DOHH2 (cell line): ENCODE measurements around the gene GSK3B.

Source experiments
- H3F3A ChIP-seq: fragments of 200-600 bp; sonication (generic), shearing (Covaris generic); 2 replicates; pipeline ENCODE4 v1.6.0; 2016; ENCODE audit warnings: antibody characterized with exemption, mild to moderate bottlenecking; ENCODE audit not compliant: control insufficient read depth, insufficient read depth
- H3K27ac ChIP-seq: fragments of 200-600 bp; sonication (generic); 2 replicates; pipeline ENCODE4 v1.5.1; 2014; ENCODE audit warnings: low read depth, mild to moderate bottlenecking, low read length, moderate library complexity
- H3K27me3 ChIP-seq: fragments of 200-600 bp; sonication (generic); 2 replicates; pipeline ENCODE4 v1.6.1; 2014; ENCODE audit warnings: mild to moderate bottlenecking, low read length, mixed read lengths; ENCODE audit not compliant: control insufficient read depth
- H3K36me3 ChIP-seq: fragments of 200-600 bp; sonication (generic); 2 replicates; pipeline ENCODE4 v1.6.1; 2014; ENCODE audit warnings: mild to moderate bottlenecking, low read length, moderate library complexity, mixed read lengths; ENCODE audit not compliant: control insufficient read depth
- H3K4me1 ChIP-seq: fragments of 200-600 bp; sonication (generic); 2 replicates; pipeline ENCODE4 v1.6.1; 2014; ENCODE audit warnings: mild to moderate bottlenecking, low read length, mixed read lengths; ENCODE audit not compliant: control insufficient read depth
- H3K4me2 ChIP-seq: fragments of 200-600 bp; sonication (generic); 2 replicates; pipeline ENCODE4 v1.6.0; 2014; ENCODE audit warnings: mild to moderate bottlenecking, low read length, moderate library complexity
- H3K4me3 ChIP-seq: fragments of 200-600 bp; sonication (generic); 2 replicates; pipeline ENCODE4 v1.5.1; 2014; ENCODE audit warnings: mild to moderate bottlenecking, low read length, mixed read lengths
- H3K79me2 ChIP-seq: fragments of 200-600 bp; sonication (generic); 2 replicates; pipeline ENCODE4 v1.6.1; 2014; ENCODE audit warnings: mild to moderate bottlenecking, low read length, mixed read lengths; ENCODE audit not compliant: control insufficient read depth
- H3K9me2 ChIP-seq: fragments of 200-600 bp; sonication (generic); replicated peaks from 2 replicates; pipeline ENCODE4 v1.6.1; 2014; ENCODE audit warnings: mild to moderate bottlenecking, low read length, mixed read lengths; ENCODE audit not compliant: control insufficient read depth
- H3K9me3 ChIP-seq: fragments of 200-600 bp; sonication (generic); 2 replicates; pipeline ENCODE4 v1.6.1; 2014; ENCODE audit warnings: antibody characterized with exemption, low read length, mixed read lengths; ENCODE audit not compliant: control insufficient read depth, insufficient read depth
- H4K20me1 ChIP-seq: fragments of 200-600 bp; sonication (generic); 2 replicates; pipeline ENCODE4 v1.6.0; 2014; ENCODE audit warnings: low read depth, mild to moderate bottlenecking, antibody characterized with exemption, low read length, moderate library complexity; ENCODE audit not compliant: control insufficient read depth, insufficient read depth
- CTCF ChIP-seq: fragments of 200-600 bp; sonication (generic); IDR thresholded peaks from one replicate; pipeline ENCODE4 v1.5.1; 2014; ENCODE audit warnings: antibody characterized with exemption, mild to moderate bottlenecking, low read depth, low read length; ENCODE audit not compliant: poor library complexity, severe bottlenecking
- EZH2phosphoT487 ChIP-seq: fragments of 200-600 bp; sonication (generic); IDR thresholded peaks from 2 replicates; pipeline ENCODE4 v1.6.1; 2017; ENCODE audit warnings: borderline replicate concordance, mild to moderate bottlenecking, antibody characterized with exemption, low read length, moderate library complexity, mixed read lengths

The GSK3B gene

DNA sequence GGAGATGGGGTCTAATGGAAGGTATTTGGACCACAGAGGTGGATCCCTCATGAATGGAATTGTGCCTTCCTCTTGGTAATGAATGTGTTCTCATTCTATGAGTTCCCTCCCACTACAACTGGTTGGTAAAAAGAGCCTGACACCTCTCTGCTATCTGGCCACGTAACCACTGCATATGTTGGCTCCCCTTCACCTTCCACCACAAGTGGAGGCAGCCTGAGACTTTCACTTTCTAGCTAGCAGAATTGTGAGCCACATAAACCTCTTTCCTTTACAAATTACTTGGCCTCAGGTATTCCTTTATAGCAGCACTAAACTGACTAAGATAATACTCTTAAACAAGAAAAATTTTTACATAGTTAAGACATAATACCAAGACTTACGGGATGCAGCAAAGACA, 157.0 kb downstream of the GSK3B start:
- Histone ChIP-seq H3K27ac (no peak overlapping the region), H4K20me1 (no peaks in the 10 kb centered on the region), H3K9me2 (no peaks in the 10 kb centered on the region), H3K27me3 (no peaks in the 10 kb centered on the region), H3K4me3 (no peak overlapping the region), H3K36me3 (no peaks in the 10 kb centered on the region), H3F3A (no peaks in the 10 kb centered on the region), H3K4me1 (no peaks in the 10 kb centered on the region), H3K9me3 (no peaks in the 10 kb centered on the region), H3K4me2 (no peak overlapping the region), H3K79me2 (peaks cover 38% of the 10 kb centered on the region)
- no peak for TF ChIP-seq EZH2phosphoT487
- no peak for TF ChIP-seq CTCF

DNA sequence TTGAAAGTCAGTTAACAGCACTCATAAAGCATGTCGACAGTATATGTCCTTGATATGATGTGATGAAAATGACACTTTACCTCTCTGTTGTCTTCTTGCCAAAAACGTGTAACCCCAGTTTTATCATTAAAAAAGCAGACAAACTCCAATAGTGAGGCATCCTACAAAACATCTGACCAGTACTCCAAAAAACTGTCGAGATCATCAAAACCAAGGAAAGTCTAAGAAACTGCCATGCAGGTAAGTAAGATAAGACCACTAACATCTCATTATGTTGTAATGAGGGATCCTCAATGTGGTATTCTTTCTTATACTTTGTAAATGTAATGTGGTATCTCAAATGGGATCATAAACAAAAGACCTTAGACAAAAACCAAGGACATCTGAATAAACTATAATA, 160.0 kb downstream of the GSK3B start:
- TF ChIP-seq EZH2phosphoT487 (no peak), CTCF (no peak)
- Histone ChIP-seq H3K9me3 (no peaks in the 10 kb centered on the region), H3K9me2 (no peaks in the 10 kb centered on the region), H3K27me3 (no peaks in the 10 kb centered on the region), H3K4me3 (no peak overlapping the region), H3K4me1 (no peaks in the 10 kb centered on the region), H3K79me2 (peaks cover 50% of the 10 kb centered on the region), H3K4me2 (no peak overlapping the region), H3F3A (no peaks in the 10 kb centered on the region), H3K27ac (no peak overlapping the region), H4K20me1 (no peaks in the 10 kb centered on the region), H3K36me3 (no peaks in the 10 kb centered on the region)

DNA sequence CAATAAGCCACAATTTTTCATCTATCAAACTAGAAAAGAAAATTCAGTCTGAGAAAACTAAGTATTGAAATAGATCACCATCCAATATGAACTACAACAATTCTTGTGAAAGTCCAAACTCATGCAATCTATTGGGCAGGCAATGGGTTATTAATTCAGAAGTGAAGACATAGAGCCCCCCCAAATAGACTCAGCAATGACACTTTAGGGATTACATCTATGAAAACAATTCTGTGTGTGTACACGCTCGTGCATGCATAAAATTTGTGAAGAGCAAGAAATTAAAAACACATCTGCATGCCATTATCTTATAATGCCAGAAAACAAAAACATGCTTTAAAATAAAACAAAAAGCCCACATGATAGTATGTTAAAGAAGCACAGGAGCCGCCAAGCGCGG, 161.0 kb downstream of the GSK3B start:
- TF ChIP-seq EZH2phosphoT487, result no peak
- no peak for TF ChIP-seq CTCF
- no peaks in the 10 kb centered on the region for H3K9me2 ChIP-seq
- H3K4me2 ChIP-seq, result no peak overlapping the region
- H3F3A ChIP-seq, result no peaks in the 10 kb centered on the region
- no peaks in the 10 kb centered on the region for H3K36me3 ChIP-seq
- H3K79me2 ChIP-seq, result peaks cover 50% of the 10 kb centered on the region
- no peaks in the 10 kb centered on the region for H3K27me3 ChIP-seq
- H3K4me3 ChIP-seq, result no peak overlapping the region
- no peaks in the 10 kb centered on the region for H3K9me3 ChIP-seq
- H4K20me1 ChIP-seq, result no peaks in the 10 kb centered on the region
- H3K4me1 ChIP-seq, result no peaks in the 10 kb centered on the region
- no peak overlapping the region for H3K27ac ChIP-seq

DNA sequence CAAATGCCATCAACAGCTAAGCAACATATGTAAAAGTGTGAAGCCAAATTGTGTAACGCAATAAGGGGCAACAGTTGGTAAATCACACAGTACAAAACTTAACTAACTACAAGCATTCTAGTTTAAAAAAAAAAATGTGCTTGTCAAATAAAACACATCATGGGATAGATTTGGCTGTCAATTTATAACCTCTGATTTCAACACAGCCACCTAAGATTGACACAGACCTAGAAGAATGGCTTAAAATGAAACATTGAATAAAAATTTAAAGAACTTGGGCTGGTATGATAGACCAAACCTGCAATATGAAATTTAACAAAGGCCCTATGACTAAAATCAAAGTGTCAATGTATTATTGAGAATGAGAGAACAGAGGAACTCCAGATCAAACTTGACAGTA, 164.0 kb downstream of the GSK3B start:
- no peaks in the 10 kb centered on the region for H3K9me2 ChIP-seq
- peaks cover 45% of the 10 kb centered on the region for H3K79me2 ChIP-seq
- H3K27ac ChIP-seq, result no peak overlapping the region
- H3K4me2 ChIP-seq, result no peak overlapping the region
- no peaks in the 10 kb centered on the region for H3K4me1 ChIP-seq
- H3K36me3 ChIP-seq, result no peaks in the 10 kb centered on the region
- no peak for TF ChIP-seq CTCF
- TF ChIP-seq EZH2phosphoT487, result no peak
- H4K20me1 ChIP-seq, result no peaks in the 10 kb centered on the region
- no peak overlapping the region for H3K4me3 ChIP-seq
- H3K27me3 ChIP-seq, result no peaks in the 10 kb centered on the region
- H3F3A ChIP-seq, result no peaks in the 10 kb centered on the region
- no peaks in the 10 kb centered on the region for H3K9me3 ChIP-seq
